Activated CD4-positive, alpha-beta T cell treated with anti-CD3 and anti-CD28 coated beads, Interleukin-2, amount 50 U/mL, for 16 hours (primary cell): ENCODE measurements around the gene SLC16A1.

ENCODE experiments used
- DNase-seq: peaks from one replicate; pipeline ENCODE4 v3.0.0-alpha.2; 2020

The SLC16A1 gene

GRCh38 chr1:112876315-112876714 lies 79.7 kb downstream of the SLC16A1 start:
- no peak for DNase-seq

- DNase-seq: no peak
These were observed 83.4 kb downstream of the SLC16A1 start for GRCh38 chr1:112872551-112872962.

- no peak for DNase-seq
These were observed 84.9 kb downstream of the SLC16A1 start for GRCh38 chr1:112870887-112871646.

GRCh38 chr1:112869895-112870294 lies 86.1 kb downstream of the SLC16A1 start:
- DNase-seq: no peak

GRCh38 chr1:112868191-112868590 lies 87.8 kb downstream of the SLC16A1 start:
- no peak for DNase-seq

- DNase-seq: no peak
These were observed 89.0 kb downstream of the SLC16A1 start for GRCh38 chr1:112866981-112867380.

GRCh38 chr1:112866151-112866550 lies 89.8 kb downstream of the SLC16A1 start:
- DNase-seq: no peak

- no peak for DNase-seq
These were observed 93.1 kb downstream of the SLC16A1 start for GRCh38 chr1:112862753-112863426.
